Hepatocyte (in vitro differentiated cells): ENCODE data around the gene KCNQ2. TPM values are rescaled to one million over a fixed set of nuclear protein-coding genes. Genes with fewer than 3 reads are reported as not detected.
"Not testable (repeated sequence)": the region's sequence is repeated elsewhere in the genome, so short reads cannot be mapped to it uniquely, and the experiment has no call there.

Source experiments
- DNase-seq: peaks from one replicate; pipeline ENCODE4 v3.0.0-alpha.2; 2016; ENCODE audit warnings: low spot score
- H2AFZ ChIP-seq: fragments of 200-600 bp; sonication (generic); 2 replicates; pipeline ENCODE4 v1.6.0; 2016; ENCODE audit warnings: antibody characterized with exemption, mild to moderate bottlenecking
- H3K27ac ChIP-seq: fragments of 200-600 bp; sonication (generic); 2 replicates; pipeline ENCODE4 v1.5.1; 2016; ENCODE audit warnings: mild to moderate bottlenecking
- H3K27me3 ChIP-seq: fragments of 200-600 bp; sonication (generic); 2 replicates; pipeline ENCODE4 v1.6.1; 2016
- H3K36me3 ChIP-seq: fragments of 200-600 bp; sonication (generic); replicated peaks from 2 replicates; pipeline ENCODE4 v1.5.1; 2016; ENCODE audit warnings: low read depth; ENCODE audit not compliant: insufficient read depth
- H3K4me1 ChIP-seq: fragments of 200-600 bp; sonication (generic); 2 replicates; pipeline ENCODE4 v1.5.1; 2016; ENCODE audit warnings: mild to moderate bottlenecking, moderate library complexity; ENCODE audit not compliant: insufficient read depth
- H3K4me2 ChIP-seq: fragments of 200-600 bp; sonication (generic); 2 replicates; pipeline ENCODE4 v1.6.0; 2016
- H3K4me3 ChIP-seq: fragments of 200-600 bp; sonication (generic); 2 replicates; pipeline ENCODE4 v1.5.1; 2016; ENCODE audit warnings: mild to moderate bottlenecking
- H3K79me2 ChIP-seq: fragments of 200-600 bp; sonication (generic); 2 replicates; pipeline ENCODE4 v1.6.0; 2017; ENCODE audit warnings: mild to moderate bottlenecking
- H3K9me2 ChIP-seq: fragments of 200-600 bp; sonication (generic); replicated peaks from 2 replicates; pipeline ENCODE4 v1.6.0; 2017; ENCODE audit warnings: mild to moderate bottlenecking; ENCODE audit not compliant: insufficient read depth
- H3K9me3 ChIP-seq: fragments of 200-600 bp; sonication (generic); 2 replicates; pipeline ENCODE4 v1.5.1; 2016; ENCODE audit warnings: low read depth, mild to moderate bottlenecking
- H4K20me1 ChIP-seq: fragments of 200-600 bp; sonication (generic); 2 replicates; pipeline ENCODE4 v1.6.0; 2016; ENCODE audit warnings: mild to moderate bottlenecking; ENCODE audit not compliant: insufficient read depth, poor library complexity, severe bottlenecking
- CTCF ChIP-seq: fragments of 200-600 bp; sonication (generic); IDR thresholded peaks from 2 replicates; pipeline ENCODE4 v1.5.1; 2016; ENCODE audit warnings: antibody characterized with exemption, mild to moderate bottlenecking; ENCODE audit not compliant: poor library complexity
- EZH2 ChIP-seq: fragments of 200-600 bp; sonication (generic); IDR thresholded peaks from 2 replicates; pipeline ENCODE4 v1.6.1; 2016; ENCODE audit warnings: antibody characterized with exemption, mild to moderate bottlenecking, borderline replicate concordance
- EZH2phosphoT487 ChIP-seq: fragments of 200-600 bp; sonication (generic); IDR thresholded peaks from one replicate; pipeline ENCODE4 v1.6.1; 2018; ENCODE audit warnings: antibody characterized with exemption, mild to moderate bottlenecking, low read depth, moderate library complexity; ENCODE audit not compliant: unreplicated experiment, severe bottlenecking
- WGBS: methylation state at CpG from one replicate; pipeline ENCODE4 v1.1.6; 2016; ENCODE audit warnings: low lambda C conversion rate; ENCODE audit errors: missing lambda C conversion rate; 5-methylcytosine and 5-hydroxymethylcytosine counted together
- polyA plus RNA-seq: library from polyadenylated mRNA; unstranded; fragments of >200 nt; fragmentation: Nextera tagmentation; extraction: Ambion mirVana; gene quantifications from 2 replicates; pipeline ENCODE4 v1.2.1, GENCODE V29; 2016
- total RNA-seq: library from RNA; depleted of rRNA; stranded (reverse); fragments of >200 nt; gene quantifications from 2 replicates; pipeline ENCODE4 v1.2.3, GENCODE V29; 2014

Gene KCNQ2
- total and polyA plus RNA-seq, 2 experiments from 2014 or later: 3.5 to 5.4 TPM

- no peaks in the 10 kb centered on the region for H3K79me2 ChIP-seq
- peaks cover 14% of the 10 kb centered on the region for H3K27me3 ChIP-seq
- H4K20me1 ChIP-seq: no peaks in the 10 kb centered on the region
- no peaks in the 10 kb centered on the region for H3K9me3 ChIP-seq
- no peak overlapping the region for H2AFZ ChIP-seq
- no peak for DNase-seq
- H3K9me2 ChIP-seq: no peaks in the 10 kb centered on the region
- TF ChIP-seq EZH2phosphoT487: no peak
- TF ChIP-seq EZH2: no peak
- TF ChIP-seq CTCF: no peak
- H3K4me3 ChIP-seq: no peak overlapping the region
- no peaks in the 10 kb centered on the region for H3K36me3 ChIP-seq
- H3K4me2 ChIP-seq: no peak overlapping the region
- WGBS: 48% methylated on average over 9 of the region's 11 CpGs
- no peaks in the 10 kb centered on the region for H3K4me1 ChIP-seq
- H3K27ac ChIP-seq: no peak overlapping the region
These were observed 9.6 kb upstream of the KCNQ2 start for GRCh38 chr20:63482021-63482587.

- H3K4me2 ChIP-seq: no peak overlapping the region
- H3K27ac ChIP-seq: no peak overlapping the region
- no peak for TF ChIP-seq EZH2phosphoT487
- TF ChIP-seq EZH2: no peak
- no peak for TF ChIP-seq CTCF
- no peaks in the 10 kb centered on the region for H3K36me3 ChIP-seq
- no peak for DNase-seq
- no peaks in the 10 kb centered on the region for H3K9me2 ChIP-seq
- H4K20me1 ChIP-seq: no peaks in the 10 kb centered on the region
- no peak overlapping the region for H3K4me3 ChIP-seq
- H2AFZ ChIP-seq: no peak overlapping the region
- WGBS: 77% methylated on average over 12 of the region's 12 CpGs
- no peaks in the 10 kb centered on the region for H3K9me3 ChIP-seq
- peaks cover 18% of the 10 kb centered on the region for H3K27me3 ChIP-seq
- no peaks in the 10 kb centered on the region for H3K79me2 ChIP-seq
- no peaks in the 10 kb centered on the region for H3K4me1 ChIP-seq
These were observed 9.0 kb upstream of the KCNQ2 start for GRCh38 chr20:63481503-63481902.

- H3K27me3 ChIP-seq: peaks cover 30% of the 10 kb centered on the region
- DNase-seq, H3K79me2 ChIP-seq, H3K9me3 ChIP-seq, H3K9me2 ChIP-seq, H3K4me1 ChIP-seq, H3K27ac ChIP-seq, H3K4me2 ChIP-seq, H2AFZ ChIP-seq, H3K36me3 ChIP-seq, H4K20me1 ChIP-seq, H3K4me3 ChIP-seq: not testable (repeated sequence)
- 75% methylated on average over 18 of the region's 32 CpGs for WGBS
These were observed 7.4 kb upstream of the KCNQ2 start for GRCh38 chr20:63479695-63480419.
